ENCODE measurements around the gene FAM20C.

DNA sequence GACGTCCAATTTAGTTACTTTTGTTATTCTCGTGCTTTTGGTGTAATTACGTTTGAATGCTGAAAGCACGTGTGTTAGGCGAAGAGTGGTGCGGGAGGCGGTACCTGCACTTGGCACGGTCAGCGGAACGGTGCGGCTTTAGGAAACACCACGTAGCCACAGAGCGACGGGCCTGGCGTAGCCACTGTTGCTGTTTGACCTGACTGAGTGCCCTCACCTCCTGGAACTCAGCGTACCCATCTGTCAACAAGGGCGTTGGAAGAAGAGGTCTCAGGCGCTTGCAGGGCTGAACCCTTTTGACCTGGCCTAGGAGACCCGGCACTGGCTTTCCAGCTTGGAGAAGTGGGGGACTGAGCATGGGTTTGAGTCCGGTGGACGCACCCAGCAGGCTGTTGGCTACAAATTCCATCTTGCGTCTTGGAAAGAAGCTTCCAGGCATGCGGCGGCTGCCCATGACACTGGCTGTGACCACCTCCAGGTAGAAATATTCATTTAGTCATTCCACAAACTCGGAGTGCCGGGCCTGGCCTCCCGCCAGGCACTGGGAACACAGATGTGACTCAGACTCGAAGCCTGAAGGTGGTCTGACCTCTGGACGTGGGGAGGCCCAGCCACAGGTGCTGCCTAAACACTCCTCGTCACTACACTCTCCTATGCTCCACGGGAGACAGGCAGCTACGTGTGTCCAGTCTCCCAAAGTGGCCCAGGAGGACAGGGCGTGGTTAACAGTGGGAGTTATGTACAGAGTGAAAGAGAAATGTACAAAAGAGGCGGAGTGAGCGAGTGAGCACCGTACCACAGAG is 22.2 kb downstream of the FAM20C start:
- TF ChIP-seq, protein P1, sequence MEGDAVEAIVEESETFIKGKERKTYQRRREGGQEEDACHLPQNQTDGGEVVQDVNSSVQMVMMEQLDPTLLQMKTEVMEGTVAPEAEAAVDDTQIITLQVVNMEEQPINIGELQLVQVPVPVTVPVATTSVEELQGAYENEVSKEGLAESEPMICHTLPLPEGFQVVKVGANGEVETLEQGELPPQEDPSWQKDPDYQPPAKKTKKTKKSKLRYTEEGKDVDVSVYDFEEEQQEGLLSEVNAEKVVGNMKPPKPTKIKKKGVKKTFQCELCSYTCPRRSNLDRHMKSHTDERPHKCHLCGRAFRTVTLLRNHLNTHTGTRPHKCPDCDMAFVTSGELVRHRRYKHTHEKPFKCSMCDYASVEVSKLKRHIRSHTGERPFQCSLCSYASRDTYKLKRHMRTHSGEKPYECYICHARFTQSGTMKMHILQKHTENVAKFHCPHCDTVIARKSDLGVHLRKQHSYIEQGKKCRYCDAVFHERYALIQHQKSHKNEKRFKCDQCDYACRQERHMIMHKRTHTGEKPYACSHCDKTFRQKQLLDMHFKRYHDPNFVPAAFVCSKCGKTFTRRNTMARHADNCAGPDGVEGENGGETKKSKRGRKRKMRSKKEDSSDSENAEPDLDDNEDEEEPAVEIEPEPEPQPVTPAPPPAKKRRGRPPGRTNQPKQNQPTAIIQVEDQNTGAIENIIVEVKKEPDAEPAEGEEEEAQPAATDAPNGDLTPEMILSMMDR (conservative IDR thresholded peaks at IDR 0.05; ENCODE audit: low read length) = no peak
- TF ChIP-seq EZH2phosphoT487 (IDR thresholded peaks at IDR 0.05; ENCODE audit: borderline replicate concordance, low read depth, low read length) = no peak
